K562 (cell line): ENCODE results near the gene GDF15. TPM values are rescaled to one million over a fixed set of nuclear protein-coding genes. Genes with fewer than 3 reads are reported as not detected.
A peak's percentile ranks its signal among the peaks of the same experiment; 100 is the strongest.

Experiments
- BCOR ChIP-seq: fragments of 450-650 bp; IDR thresholded peaks from 2 replicates; pipeline ENCODE4 v1.6.1; 2016
- BRCA1 ChIP-seq, 2 experiments: fragments of 450-650 bp in 1 of 2; sonication (generic) in 1 of 2; formaldehyde crosslinking in 1 of 2; IDR thresholded peaks; 2 replicates each; pipeline versions ENCODE4 v1.5.0 to v1.6.1; 2017 to 2020; ENCODE audit warnings: mild to moderate bottlenecking in 1 of 2, missing genetic modification reagents in 1 of 2
- CBFA2T3 ChIP-seq: fragments of 450-650 bp; IDR thresholded peaks from 2 replicates; pipeline ENCODE4 v1.6.1; 2017
- LARP7 ChIP-seq: fragments of 450-650 bp; IDR thresholded peaks from 2 replicates; pipeline ENCODE4 v1.6.1; 2016
- LCOR ChIP-seq: sonication (generic); formaldehyde crosslinking; IDR thresholded peaks from 2 replicates; pipeline ENCODE4 v1.8.0; 2022; ENCODE audit warnings: mild to moderate bottlenecking, missing genetic modification reagents
- POLR2H ChIP-seq: IDR thresholded peaks from 2 replicates; pipeline ENCODE4 v1.6.1; 2016; ENCODE audit warnings: missing genetic modification characterization, low read depth, mild to moderate bottlenecking, control low read depth, missing compliant biosample characterization, moderate library complexity
- SREBF1 ChIP-seq: fragments of 150-350 bp; IDR thresholded peaks from 2 replicates; pipeline ENCODE4 v1.6.1; 2014; ENCODE audit warnings: antibody characterized with exemption, low read depth, low read length, borderline replicate concordance
- ZNF507 ChIP-seq: conservative IDR thresholded peaks from 2 replicates; pipeline ENCODE4 v1.6.1; 2017; ENCODE audit warnings: missing genetic modification characterization, missing compliant biosample characterization
- polyA plus RNA-seq, 8 experiments: library from polyadenylated mRNA; depleted of rRNA in 4 of 8; stranded (reverse) in 5 of 8; unstranded in 3 of 8; fragments of >200 nt; fragmentation: Nextera tagmentation in 2 of 8; fragmentation: Illumina TruSeq in 1 of 8; extraction: Ambion mirVana in 2 of 8; extraction: Trizol in 1 of 8; gene quantifications; 2 replicates each; pipeline versions ENCODE4 v1.2.1 to v1.2.3, GENCODE V29; 2011 to 2014; ENCODE audit warnings: inconsistent platforms in 1 of 8, missing spikeins in 1 of 8
- total RNA-seq, 7 experiments: library from RNA; depleted of rRNA in 6 of 7; stranded (reverse); fragments of >200 nt in 6 of 7; fragmentation: Illumina TruSeq in 2 of 7; extraction: Trizol in 2 of 7; gene quantifications; 2 replicates each; pipeline versions ENCODE4 v1.2.1 to v1.2.3, GENCODE V29; 2011 to 2021; ENCODE audit warnings: low replicate concordance in 1 of 7
- TF ChIP-seq, protein P1 (sequence below): fragments of 450-650 bp; IDR thresholded peaks from 2 replicates; pipeline ENCODE4 v1.6.1; 2018; ENCODE audit not compliant: partially characterized antibody
- TF ChIP-seq, protein P2 (sequence below): fragments of 250-450 bp; sonication (Bioruptor Pico); IDR thresholded peaks from 2 replicates; pipeline ENCODE4 v1.9.0; 2021; ENCODE audit warnings: mild to moderate bottlenecking, inconsistent platforms
- TF ChIP-seq, protein P3 (sequence below), 2 experiments: IDR thresholded peaks; 2 replicates each; pipeline ENCODE4 v1.6.1; 2012; ENCODE audit warnings: improper control_type of control experiment in 2 of 2, low read depth in 2 of 2, low read length in 2 of 2, borderline replicate concordance in 1 of 2
- TF ChIP-seq, protein P4 (sequence below): sonication (generic); formaldehyde crosslinking; IDR thresholded peaks from 2 replicates; pipeline ENCODE4 v1.8.0; 2022; ENCODE audit warnings: mild to moderate bottlenecking, missing genetic modification reagents

GDF15 gene
- total and polyA plus RNA-seq, 9 of the 15 experiments (the other 6 are each of a cell fraction or from before 2014, with no cell fraction given): 2.3 to 82.4 (median 12.5) TPM

GRCh38 chr19:18385675-18386542, at the start of gene GDF15 (continued):
- TF ChIP-seq, protein P1, sequence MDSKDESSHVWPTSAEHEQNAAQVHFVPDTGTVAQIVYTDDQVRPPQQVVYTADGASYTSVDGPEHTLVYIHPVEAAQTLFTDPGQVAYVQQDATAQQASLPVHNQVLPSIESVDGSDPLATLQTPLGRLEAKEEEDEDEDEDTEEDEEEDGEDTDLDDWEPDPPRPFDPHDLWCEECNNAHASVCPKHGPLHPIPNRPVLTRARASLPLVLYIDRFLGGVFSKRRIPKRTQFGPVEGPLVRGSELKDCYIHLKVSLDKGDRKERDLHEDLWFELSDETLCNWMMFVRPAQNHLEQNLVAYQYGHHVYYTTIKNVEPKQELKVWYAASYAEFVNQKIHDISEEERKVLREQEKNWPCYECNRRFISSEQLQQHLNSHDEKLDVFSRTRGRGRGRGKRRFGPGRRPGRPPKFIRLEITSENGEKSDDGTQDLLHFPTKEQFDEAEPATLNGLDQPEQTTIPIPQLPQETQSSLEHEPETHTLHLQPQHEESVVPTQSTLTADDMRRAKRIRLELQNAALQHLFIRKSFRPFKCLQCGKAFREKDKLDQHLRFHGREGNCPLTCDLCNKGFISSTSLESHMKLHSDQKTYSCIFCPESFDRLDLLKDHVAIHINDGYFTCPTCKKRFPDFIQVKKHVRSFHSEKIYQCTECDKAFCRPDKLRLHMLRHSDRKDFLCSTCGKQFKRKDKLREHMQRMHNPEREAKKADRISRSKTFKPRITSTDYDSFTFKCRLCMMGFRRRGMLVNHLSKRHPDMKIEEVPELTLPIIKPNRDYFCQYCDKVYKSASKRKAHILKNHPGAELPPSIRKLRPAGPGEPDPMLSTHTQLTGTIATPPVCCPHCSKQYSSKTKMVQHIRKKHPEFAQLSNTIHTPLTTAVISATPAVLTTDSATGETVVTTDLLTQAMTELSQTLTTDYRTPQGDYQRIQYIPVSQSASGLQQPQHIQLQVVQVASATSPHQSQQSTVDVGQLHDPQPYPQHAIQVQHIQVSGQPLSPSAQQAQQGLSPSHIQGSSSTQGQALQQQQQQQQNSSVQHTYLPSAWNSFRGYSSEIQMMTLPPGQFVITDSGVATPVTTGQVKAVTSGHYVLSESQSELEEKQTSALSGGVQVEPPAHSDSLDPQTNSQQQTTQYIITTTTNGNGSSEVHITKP: peak; percentile 61
- TF ChIP-seq LARP7: peak; percentile 90; the same call in 1 of the 2 replicates
- peak; percentile 99 for TF ChIP-seq POLR2H
- TF ChIP-seq, protein P2, sequence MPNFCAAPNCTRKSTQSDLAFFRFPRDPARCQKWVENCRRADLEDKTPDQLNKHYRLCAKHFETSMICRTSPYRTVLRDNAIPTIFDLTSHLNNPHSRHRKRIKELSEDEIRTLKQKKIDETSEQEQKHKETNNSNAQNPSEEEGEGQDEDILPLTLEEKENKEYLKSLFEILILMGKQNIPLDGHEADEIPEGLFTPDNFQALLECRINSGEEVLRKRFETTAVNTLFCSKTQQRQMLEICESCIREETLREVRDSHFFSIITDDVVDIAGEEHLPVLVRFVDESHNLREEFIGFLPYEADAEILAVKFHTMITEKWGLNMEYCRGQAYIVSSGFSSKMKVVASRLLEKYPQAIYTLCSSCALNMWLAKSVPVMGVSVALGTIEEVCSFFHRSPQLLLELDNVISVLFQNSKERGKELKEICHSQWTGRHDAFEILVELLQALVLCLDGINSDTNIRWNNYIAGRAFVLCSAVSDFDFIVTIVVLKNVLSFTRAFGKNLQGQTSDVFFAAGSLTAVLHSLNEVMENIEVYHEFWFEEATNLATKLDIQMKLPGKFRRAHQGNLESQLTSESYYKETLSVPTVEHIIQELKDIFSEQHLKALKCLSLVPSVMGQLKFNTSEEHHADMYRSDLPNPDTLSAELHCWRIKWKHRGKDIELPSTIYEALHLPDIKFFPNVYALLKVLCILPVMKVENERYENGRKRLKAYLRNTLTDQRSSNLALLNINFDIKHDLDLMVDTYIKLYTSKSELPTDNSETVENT (CRISPR knock-in tag): peak; percentile 93
- TF ChIP-seq SREBF1: peak; percentile 68; the same call in 1 of the 2 replicates
- 0 out of 2 replicates have a peak, but pooled peaks have one; percentile 19 for TF ChIP-seq CBFA2T3
- TF ChIP-seq BRCA1 (IDR thresholded peaks at IDR 0.05): no peak
- no peak for TF ChIP-seq BRCA1 (CRISPR knock-in tag; IDR thresholded peaks at IDR 0.05)
- TF ChIP-seq, protein P3, sequence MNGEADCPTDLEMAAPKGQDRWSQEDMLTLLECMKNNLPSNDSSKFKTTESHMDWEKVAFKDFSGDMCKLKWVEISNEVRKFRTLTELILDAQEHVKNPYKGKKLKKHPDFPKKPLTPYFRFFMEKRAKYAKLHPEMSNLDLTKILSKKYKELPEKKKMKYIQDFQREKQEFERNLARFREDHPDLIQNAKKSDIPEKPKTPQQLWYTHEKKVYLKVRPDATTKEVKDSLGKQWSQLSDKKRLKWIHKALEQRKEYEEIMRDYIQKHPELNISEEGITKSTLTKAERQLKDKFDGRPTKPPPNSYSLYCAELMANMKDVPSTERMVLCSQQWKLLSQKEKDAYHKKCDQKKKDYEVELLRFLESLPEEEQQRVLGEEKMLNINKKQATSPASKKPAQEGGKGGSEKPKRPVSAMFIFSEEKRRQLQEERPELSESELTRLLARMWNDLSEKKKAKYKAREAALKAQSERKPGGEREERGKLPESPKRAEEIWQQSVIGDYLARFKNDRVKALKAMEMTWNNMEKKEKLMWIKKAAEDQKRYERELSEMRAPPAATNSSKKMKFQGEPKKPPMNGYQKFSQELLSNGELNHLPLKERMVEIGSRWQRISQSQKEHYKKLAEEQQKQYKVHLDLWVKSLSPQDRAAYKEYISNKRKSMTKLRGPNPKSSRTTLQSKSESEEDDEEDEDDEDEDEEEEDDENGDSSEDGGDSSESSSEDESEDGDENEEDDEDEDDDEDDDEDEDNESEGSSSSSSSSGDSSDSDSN (IDR thresholded peaks at IDR 0.05; ENCODE audit: borderline replicate concordance in 1 of 2, low read depth in 2 of 2, low read length in 2 of 2): peak; percentile 83 to 97
- TF ChIP-seq BCOR: peak; percentile 61; the same call in 1 of the 2 replicates
- TF ChIP-seq LCOR (CRISPR knock-in tag): peak; percentile 95
- TF ChIP-seq, protein P4, sequence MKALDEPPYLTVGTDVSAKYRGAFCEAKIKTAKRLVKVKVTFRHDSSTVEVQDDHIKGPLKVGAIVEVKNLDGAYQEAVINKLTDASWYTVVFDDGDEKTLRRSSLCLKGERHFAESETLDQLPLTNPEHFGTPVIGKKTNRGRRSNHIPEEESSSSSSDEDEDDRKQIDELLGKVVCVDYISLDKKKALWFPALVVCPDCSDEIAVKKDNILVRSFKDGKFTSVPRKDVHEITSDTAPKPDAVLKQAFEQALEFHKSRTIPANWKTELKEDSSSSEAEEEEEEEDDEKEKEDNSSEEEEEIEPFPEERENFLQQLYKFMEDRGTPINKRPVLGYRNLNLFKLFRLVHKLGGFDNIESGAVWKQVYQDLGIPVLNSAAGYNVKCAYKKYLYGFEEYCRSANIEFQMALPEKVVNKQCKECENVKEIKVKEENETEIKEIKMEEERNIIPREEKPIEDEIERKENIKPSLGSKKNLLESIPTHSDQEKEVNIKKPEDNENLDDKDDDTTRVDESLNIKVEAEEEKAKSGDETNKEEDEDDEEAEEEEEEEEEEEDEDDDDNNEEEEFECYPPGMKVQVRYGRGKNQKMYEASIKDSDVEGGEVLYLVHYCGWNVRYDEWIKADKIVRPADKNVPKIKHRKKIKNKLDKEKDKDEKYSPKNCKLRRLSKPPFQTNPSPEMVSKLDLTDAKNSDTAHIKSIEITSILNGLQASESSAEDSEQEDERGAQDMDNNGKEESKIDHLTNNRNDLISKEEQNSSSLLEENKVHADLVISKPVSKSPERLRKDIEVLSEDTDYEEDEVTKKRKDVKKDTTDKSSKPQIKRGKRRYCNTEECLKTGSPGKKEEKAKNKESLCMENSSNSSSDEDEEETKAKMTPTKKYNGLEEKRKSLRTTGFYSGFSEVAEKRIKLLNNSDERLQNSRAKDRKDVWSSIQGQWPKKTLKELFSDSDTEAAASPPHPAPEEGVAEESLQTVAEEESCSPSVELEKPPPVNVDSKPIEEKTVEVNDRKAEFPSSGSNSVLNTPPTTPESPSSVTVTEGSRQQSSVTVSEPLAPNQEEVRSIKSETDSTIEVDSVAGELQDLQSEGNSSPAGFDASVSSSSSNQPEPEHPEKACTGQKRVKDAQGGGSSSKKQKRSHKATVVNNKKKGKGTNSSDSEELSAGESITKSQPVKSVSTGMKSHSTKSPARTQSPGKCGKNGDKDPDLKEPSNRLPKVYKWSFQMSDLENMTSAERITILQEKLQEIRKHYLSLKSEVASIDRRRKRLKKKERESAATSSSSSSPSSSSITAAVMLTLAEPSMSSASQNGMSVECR: peak; percentile 96
- TF ChIP-seq ZNF507 (tag): no peak
